22Rv1 (cell line): ENCODE results near the gene EXOC1L.

ENCODE experiments used
- H3K27ac ChIP-seq: fragments of 450-650 bp; 2 replicates; pipeline ENCODE4 v1.5.1; 2017
- ZFX ChIP-seq: fragments of 450-650 bp; IDR thresholded peaks from 2 replicates; pipeline ENCODE4 v1.6.1; 2017; ENCODE audit warnings: antibody characterized with exemption, borderline replicate concordance
- TF ChIP-seq, protein P1 (sequence below): fragments of 450-650 bp; IDR thresholded peaks from 2 replicates; pipeline ENCODE4 v1.5.1; 2017; ENCODE audit warnings: mild to moderate bottlenecking

Gene EXOC1L

DNA sequence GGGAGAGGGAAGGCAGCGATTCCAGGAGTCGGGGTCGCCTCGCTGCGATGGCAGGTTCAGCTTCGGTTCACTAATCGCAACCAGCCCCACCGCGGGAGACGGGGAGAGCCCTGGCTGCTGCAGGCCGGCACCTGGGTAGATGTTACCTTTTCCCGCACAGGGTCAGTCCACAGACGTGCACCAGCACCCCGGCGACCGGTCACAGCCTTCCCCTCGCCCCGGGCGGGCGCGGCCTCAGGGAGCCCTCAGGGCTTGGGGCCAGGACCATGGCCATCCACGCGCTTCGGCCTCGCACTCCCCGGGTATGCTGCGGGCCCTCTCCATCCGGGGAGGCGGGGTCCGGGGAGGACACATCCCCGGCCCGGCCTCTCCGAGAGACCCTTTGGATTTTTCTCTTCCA lies 26.1 kb upstream of the EXOC1L start:
- no peak for TF ChIP-seq ZFX
- TF ChIP-seq, protein P1, sequence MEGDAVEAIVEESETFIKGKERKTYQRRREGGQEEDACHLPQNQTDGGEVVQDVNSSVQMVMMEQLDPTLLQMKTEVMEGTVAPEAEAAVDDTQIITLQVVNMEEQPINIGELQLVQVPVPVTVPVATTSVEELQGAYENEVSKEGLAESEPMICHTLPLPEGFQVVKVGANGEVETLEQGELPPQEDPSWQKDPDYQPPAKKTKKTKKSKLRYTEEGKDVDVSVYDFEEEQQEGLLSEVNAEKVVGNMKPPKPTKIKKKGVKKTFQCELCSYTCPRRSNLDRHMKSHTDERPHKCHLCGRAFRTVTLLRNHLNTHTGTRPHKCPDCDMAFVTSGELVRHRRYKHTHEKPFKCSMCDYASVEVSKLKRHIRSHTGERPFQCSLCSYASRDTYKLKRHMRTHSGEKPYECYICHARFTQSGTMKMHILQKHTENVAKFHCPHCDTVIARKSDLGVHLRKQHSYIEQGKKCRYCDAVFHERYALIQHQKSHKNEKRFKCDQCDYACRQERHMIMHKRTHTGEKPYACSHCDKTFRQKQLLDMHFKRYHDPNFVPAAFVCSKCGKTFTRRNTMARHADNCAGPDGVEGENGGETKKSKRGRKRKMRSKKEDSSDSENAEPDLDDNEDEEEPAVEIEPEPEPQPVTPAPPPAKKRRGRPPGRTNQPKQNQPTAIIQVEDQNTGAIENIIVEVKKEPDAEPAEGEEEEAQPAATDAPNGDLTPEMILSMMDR = no peak

DNA sequence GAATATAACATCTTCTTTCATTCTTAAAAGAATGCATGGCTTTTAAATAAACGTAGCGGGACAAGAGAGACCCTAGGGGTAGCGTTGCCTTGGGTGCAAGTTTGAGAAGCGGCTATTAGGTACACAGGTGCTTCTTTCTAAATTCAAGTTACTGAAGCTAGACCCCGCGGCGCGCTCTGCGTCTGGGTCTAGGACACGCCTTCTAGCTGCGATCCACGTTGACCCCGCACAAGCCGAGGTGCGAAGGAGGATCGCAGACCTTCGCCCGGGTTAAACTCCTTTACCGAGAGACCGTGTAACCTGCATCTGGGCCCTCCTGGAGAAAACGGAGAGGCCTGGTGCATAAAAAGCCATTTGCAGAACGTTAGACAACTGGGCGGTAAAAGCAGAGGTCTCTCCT lies 25.5 kb upstream of the EXOC1L start:
- H3K27ac ChIP-seq = no peak overlapping the region
- TF ChIP-seq, protein P1 = no peak
- TF ChIP-seq ZFX = no peak

More for the DNA sequence above, 26.1 kb upstream of the EXOC1L start:
- no peak overlapping the region for H3K27ac ChIP-seq

DNA sequence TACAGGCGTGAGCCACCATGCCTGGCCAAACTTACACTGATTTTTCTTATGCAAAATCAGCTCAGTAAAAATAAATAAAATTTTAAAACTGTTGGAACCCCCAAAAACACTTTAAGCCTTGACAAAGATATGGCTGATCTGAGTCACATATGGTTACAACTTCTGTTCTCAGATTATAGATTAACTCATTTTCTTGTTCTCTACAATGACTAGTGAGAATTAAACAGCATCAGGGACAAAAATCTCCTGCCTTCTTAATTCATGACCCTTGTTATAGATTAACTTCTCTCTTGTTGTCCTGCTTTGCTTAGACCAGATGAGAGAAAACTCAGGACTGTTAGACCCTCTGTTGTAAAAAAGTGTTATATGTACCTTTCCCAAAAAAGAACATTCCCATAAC lies 24.2 kb upstream of the EXOC1L start:
- no peak for TF ChIP-seq ZFX
- TF ChIP-seq, protein P1 = no peak

DNA sequence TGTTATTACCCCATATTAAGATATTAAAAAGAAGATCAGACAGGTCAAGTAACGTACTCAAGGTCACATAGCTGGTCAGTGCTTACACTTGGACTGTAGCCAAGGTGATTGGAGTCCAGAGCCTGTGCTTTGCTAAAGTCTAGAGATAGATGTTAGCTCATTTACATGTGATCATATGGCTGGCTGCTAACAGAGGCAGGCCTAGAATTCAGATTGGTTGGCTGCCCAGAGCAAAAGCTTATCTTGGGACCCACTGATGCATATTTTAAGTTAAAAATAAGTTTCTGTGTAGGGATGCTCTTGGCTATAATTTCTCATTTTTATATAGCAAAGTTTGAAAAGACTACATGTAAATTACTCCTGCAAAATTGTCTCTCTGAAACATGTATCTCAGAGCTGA lies 18.1 kb upstream of the EXOC1L start:
- no peak overlapping the region for H3K27ac ChIP-seq
- TF ChIP-seq ZFX = no peak
- TF ChIP-seq, protein P1 = no peak

More for the DNA sequence above, 24.2 kb upstream of the EXOC1L start:
- no peak overlapping the region for H3K27ac ChIP-seq

DNA sequence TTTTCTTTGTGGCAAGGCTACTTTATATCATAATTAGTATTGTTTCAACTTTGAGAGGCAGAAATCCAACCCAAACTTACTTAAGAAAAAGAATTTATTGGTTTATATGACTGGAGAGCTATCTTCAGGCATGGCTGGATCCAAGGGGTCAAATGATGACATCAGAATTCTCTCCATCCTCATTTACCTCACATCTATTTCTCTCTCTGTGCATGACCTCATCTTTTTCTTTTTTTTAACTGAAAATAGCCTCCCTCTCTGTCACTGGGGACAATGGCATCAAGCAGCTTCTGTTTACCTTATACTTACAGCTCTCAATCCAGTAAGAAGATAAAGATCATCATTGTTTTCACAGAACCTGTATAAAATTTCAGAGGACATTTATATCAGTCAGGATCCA lies 12.0 kb upstream of the EXOC1L start:
- no peak overlapping the region for H3K27ac ChIP-seq
- no peak for TF ChIP-seq ZFX
- TF ChIP-seq, protein P1 = no peak

DNA sequence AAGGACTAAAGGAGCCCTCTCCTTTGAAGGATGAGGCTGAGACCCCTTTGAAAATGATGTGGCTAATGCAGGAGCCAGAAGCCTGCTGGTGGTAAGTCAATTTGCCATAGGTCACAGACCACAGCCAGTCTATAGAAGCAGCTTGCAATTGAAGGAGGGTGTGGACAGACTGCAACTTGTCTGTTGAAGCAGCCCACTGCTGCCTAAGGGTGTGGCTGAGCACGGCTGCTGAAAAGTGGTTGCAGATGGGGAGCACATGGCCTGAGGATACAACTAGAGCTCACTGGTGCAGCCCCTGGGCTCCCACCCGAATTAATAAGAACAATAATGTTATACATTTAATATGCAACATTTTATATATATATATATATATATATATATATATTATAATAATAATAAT lies 11.4 kb upstream of the EXOC1L start:
- no peak for TF ChIP-seq ZFX
- TF ChIP-seq, protein P1 = no peak
- no peak overlapping the region for H3K27ac ChIP-seq

DNA sequence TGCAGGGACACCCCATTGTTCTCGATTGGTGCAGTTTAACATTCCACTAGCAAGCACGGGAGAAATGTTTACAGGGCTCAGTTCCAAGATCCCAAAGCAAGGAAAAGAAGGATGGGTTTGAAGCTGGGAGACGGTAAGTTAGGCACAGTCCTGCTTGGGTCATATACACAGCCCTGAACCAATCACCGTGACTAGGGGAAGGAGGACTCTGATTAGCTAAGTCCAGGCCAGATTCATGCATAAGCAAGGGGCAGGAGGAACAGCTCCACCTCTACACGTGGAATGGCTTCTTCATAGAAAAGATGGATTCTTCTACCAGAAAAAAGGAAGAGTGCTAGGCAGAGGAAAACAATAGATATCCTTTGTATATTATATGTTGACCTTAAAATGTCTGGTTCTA lies 11.0 kb upstream of the EXOC1L start:
- H3K27ac ChIP-seq = no peak overlapping the region
- TF ChIP-seq, protein P1 = no peak
- TF ChIP-seq ZFX = no peak
